Stomach (tissue), 9 donors: ENCODE measurements around the gene CENPX. TPM values are rescaled to one million over a fixed set of nuclear protein-coding genes. Genes with fewer than 3 reads are reported as not detected.

ENCODE experiments used
- DNase-seq, 2 donors: peaks; one replicate each; pipeline versions ENCODE4 v3.0.0 to v3.0.0-alpha.2; 2013 to 2019
- H3K27ac ChIP-seq, 5 donors: fragments of 200-600 bp in 4 of 5; sonication (generic) in 4 of 5; one replicate each; pipeline ENCODE4 v1.5.1; 2013 to 2019; ENCODE audit warnings: mild to moderate bottlenecking in 1 of 5, moderate library complexity in 1 of 5
- H3K27me3 ChIP-seq, 3 donors: fragments of 200-600 bp; sonication (generic); one replicate each; pipeline ENCODE4 v1.5.1; 2017 to 2019; ENCODE audit warnings: mixed run types in 1 of 3
- H3K36me3 ChIP-seq, 4 donors: fragments of 200-600 bp; sonication (generic); 1 replicate in 3 of 4; 2 replicates in 1 of 4; pipeline ENCODE4 v1.5.1; 2016 to 2019
- H3K4me1 ChIP-seq, 4 donors: fragments of 200-600 bp; sonication (generic); one replicate each; pipeline ENCODE4 v1.5.1; 2016 to 2019
- H3K4me3 ChIP-seq, 4 donors: fragments of 200-600 bp; sonication (generic) in 3 of 4; one replicate each; pipeline ENCODE4 v1.5.1; 2016 to 2019; ENCODE audit warnings: mild to moderate bottlenecking in 1 of 4
- H3K9me3 ChIP-seq, 4 donors: fragments of 200-600 bp; sonication (generic); one replicate each; pipeline ENCODE4 v1.5.1; 2016 to 2019
- CTCF ChIP-seq, 7 experiments: fragments of 450-650 bp in 4 of 7; fragments of 200-600 bp in 3 of 7; sonication (generic) in 3 of 7; IDR thresholded peaks; one replicate each; pipeline ENCODE4 v1.5.1; 2016 to 2019; ENCODE audit warnings: antibody characterized with exemption in 7 of 7, control low read depth in 2 of 7, mild to moderate bottlenecking in 1 of 7
- EP300 ChIP-seq: sonication (generic); formaldehyde crosslinking; IDR thresholded peaks from one replicate; pipeline ENCODE4 v1.6.1; 2017; ENCODE audit warnings: antibody characterized with exemption
- POLR2A ChIP-seq, 4 donors: fragments of 450-650 bp; IDR thresholded peaks; one replicate each; pipeline ENCODE4 v1.6.1; 2016; ENCODE audit warnings: antibody characterized with exemption in 4 of 4, control low read depth in 2 of 4, mild to moderate bottlenecking in 1 of 4, moderate library complexity in 1 of 4
- POLR2AphosphoS5 ChIP-seq, 3 donors: sonication (generic); formaldehyde crosslinking; IDR thresholded peaks; one replicate each; pipeline ENCODE4 v1.6.1; 2016; ENCODE audit warnings: antibody characterized with exemption in 3 of 3
- WGBS, 5 donors: extraction: QIAGEN DNeasy Blood & Tissue Kit in 3 of 5; methylation state at CpG; one replicate each; pipeline versions ENCODE4 v1.1.5 to v1.1.7; 2013 to 2018; 5-methylcytosine and 5-hydroxymethylcytosine counted together
- intact Hi-C: fragments of 100-400 bp; cut with DNase I; formaldehyde crosslinking; loops from one replicate; pipeline ENCODE4 v1.15.1; 2023; ENCODE audit warnings: low total_unique reads
- polyA plus RNA-seq, 3 donors: library from polyadenylated mRNA; stranded (reverse); fragments of 200-250 nt; gene quantifications; one replicate each; pipeline ENCODE4 v1.2.3, GENCODE V29; 2013
- total RNA-seq, 5 donors: library from RNA; depleted of rRNA; stranded (reverse); fragments of >200 nt; gene quantifications; one replicate each; pipeline versions ENCODE4 v1.1.0 to v1.2.3, GENCODE V29; 2014 to 2016
- donor health status: healthy with polysubstance abuse.
- donor health status: Bipolar disorder and iron deficiency.
- donor health status: healthy.

The CENPX gene
- total and polyA plus RNA-seq, 8 donors = 22.0 to 231 (median 151) TPM

- WGBS, 5 donors = 90 to 94% (median 93%) methylated on average over 27 to 29 of the region's 29 CpGs
- intact Hi-C loops = no loop called here
- H3K27ac ChIP-seq = peak overlapping the region in 1 of 5 donors; percentile 59
- DNase-seq = no peak
- H3K4me3 ChIP-seq = no peak overlapping the region
- peaks cover 20 to 59% (median 57%) of the 10 kb centered on the region in 4 donors for H3K4me1 ChIP-seq
- H3K27me3 ChIP-seq = no peaks in the 10 kb centered on the region
- H3K36me3 ChIP-seq = peaks cover 0 to 47% (median 19%) of the 10 kb centered on the region in 4 donors
- H3K9me3 ChIP-seq = no peaks in the 10 kb centered on the region
- TF ChIP-seq CTCF (IDR thresholded peaks at IDR 0.05) = no peak
- TF ChIP-seq EP300 = no peak
- no peak for TF ChIP-seq POLR2A (IDR thresholded peaks at IDR 0.05)
- no peak for TF ChIP-seq POLR2AphosphoS5 (IDR thresholded peaks at IDR 0.05)
Observed at GRCh38 chr17:81995463-81996231, 27.0 kb downstream of the CENPX start.

DNA sequence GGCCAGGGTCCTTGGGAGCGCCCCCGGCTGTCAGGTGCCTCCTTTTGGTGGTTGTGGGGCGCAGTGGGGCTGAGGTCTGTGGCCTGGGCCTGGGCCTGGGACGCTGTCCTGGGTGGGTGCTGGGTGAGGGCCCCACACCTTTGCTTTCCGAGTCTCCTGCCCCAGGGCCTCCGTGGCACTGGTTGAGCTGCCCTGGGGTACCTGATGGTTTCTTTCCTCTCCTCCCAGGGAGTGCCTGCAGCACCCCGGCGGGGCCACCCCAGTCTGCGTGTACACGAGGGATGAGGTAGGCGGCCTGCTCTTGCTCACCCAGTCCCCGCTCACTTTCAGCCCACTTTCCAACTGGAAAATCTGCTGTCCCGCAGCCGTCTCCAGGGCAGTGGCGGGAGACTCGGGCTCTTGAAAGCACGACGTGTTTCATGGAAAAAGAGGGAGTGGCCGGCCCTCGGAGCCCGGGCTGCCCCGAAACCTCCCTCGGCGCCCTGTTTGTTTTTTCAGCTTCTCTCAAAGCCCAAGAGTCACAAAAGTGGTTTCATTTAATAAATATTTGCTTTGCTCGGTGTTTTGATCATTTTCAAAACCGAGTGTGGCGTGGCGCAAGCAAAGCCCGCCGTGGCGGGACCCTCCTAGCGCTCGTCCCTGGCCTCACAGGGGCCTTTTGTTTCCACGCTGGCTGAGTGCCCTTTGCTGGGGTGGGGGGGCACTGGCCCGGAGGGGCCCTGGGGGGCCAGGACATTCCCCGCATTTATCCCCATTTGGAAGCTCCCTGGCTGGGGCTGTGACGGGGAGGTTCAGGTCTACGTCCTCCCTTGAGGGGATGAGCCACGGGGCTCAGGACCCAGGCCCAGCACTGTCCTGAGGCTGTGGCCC, 27.9 kb downstream of the CENPX start:
- H3K27me3 ChIP-seq = no peaks in the 10 kb centered on the region
- no peaks in the 10 kb centered on the region for H3K9me3 ChIP-seq
- peaks cover 20 to 53% (median 53%) of the 10 kb centered on the region in 4 donors for H3K4me1 ChIP-seq
- peak; percentile 69 to 72 for DNase-seq
- H3K36me3 ChIP-seq = peaks cover 0 to 51% (median 21%) of the 10 kb centered on the region in 4 donors
- intact Hi-C loops = no loop called here
- WGBS, 5 donors = 40 to 69% (median 52%) methylated on average over 26 to 39 of the region's 39 CpGs
- H3K27ac ChIP-seq = peak overlapping the region in 3 of 5 donors; percentile 7 to 59 (median 16)
- H3K4me3 ChIP-seq = peak overlapping the region in 1 of 4 donors; percentile 3
- TF ChIP-seq POLR2A (IDR thresholded peaks at IDR 0.05) (no peak), EP300 (no peak), CTCF (IDR thresholded peaks at IDR 0.05) (no peak), POLR2AphosphoS5 (IDR thresholded peaks at IDR 0.05) (no peak)

GRCh38 chr17:81993729-81994592, 28.7 kb downstream of the CENPX start:
- Histone ChIP-seq H3K27me3 (no peaks in the 10 kb centered on the region), H3K9me3 (no peaks in the 10 kb centered on the region), H3K36me3 (peaks cover 0 to 52% (median 25%) of the 10 kb centered on the region in 4 donors), H3K27ac (peak overlapping the region in 2 of 5 donors; percentile 16 to 59), H3K4me1 (peaks cover 20 to 53% (median 51%) of the 10 kb centered on the region in 4 donors), H3K4me3 (peak overlapping the region in 1 of 4 donors; percentile 3)
- no peak for DNase-seq
- TF ChIP-seq POLR2A (IDR thresholded peaks at IDR 0.05) (no peak), EP300 (no peak), POLR2AphosphoS5 (IDR thresholded peaks at IDR 0.05) (no peak), CTCF (IDR thresholded peaks at IDR 0.05) (no peak)
- WGBS, 5 donors = 91 to 94% (median 92%) methylated on average over 24 to 37 of the region's 37 CpGs
- intact Hi-C loops = no loop called here
